Endothelial cell of umbilical vein (primary cell): ENCODE measurements around the gene LRRC8E. TPM values are rescaled to one million over a fixed set of nuclear protein-coding genes. Genes with fewer than 3 reads are reported as not detected.

Experiments used
- BruUV-seq: library from RNA; stranded (reverse); fragments of 400-500 nt; replicated peaks from 2 replicates; lab custom pipeline; 2021; lab: Mats Ljungman, UMichigan
- CTCF ChIA-PET: fragments of 300-600, 350-600 bp; sonication (Branson Sonifier 250); formaldehyde crosslinking; loops from one replicate; lab custom pipeline; 2021; ENCODE audit warnings: antibody characterized with exemption, inconsistent platforms; lab: Charles Lee
- POLR2A ChIA-PET: fragments of 300-600, 350-600 bp; sonication (Branson Sonifier 250); formaldehyde crosslinking; loops from one replicate; lab custom pipeline; 2021; ENCODE audit warnings: antibody characterized with exemption, inconsistent platforms; lab: Charles Lee
- DNase-seq: peaks from one replicate; pipeline ENCODE4 v3.0.0-alpha.2; 2011; ENCODE audit warnings: low read depth, low spot score
- FAIRE-seq: peaks from 2 replicates; lab custom pipeline; 2011; peaks lifted over from hg19 to GRCh38; lab: Jason Lieb, UNC
- H2AFZ ChIP-seq: 2 replicates; pipeline ENCODE4 v1.6.0; 2012; ENCODE audit warnings: low read depth, low read length, control low read depth, inconsistent platforms
- H3K27ac ChIP-seq: 2 replicates; pipeline ENCODE4 v1.5.1; 2011; ENCODE audit warnings: low read depth, mild to moderate bottlenecking, control low read depth, low read length, moderate library complexity; ENCODE audit not compliant: insufficient read depth
- H3K27me3 ChIP-seq, 2 experiments: 2 replicates each; pipeline versions ENCODE4 v1.6.0 to v1.6.1; 2011; ENCODE audit warnings: low read length in 2 of 2, mixed read lengths in 1 of 2; ENCODE audit not compliant: control insufficient read depth in 2 of 2, insufficient read depth in 2 of 2
- H3K36me3 ChIP-seq, 2 experiments: 2 replicates in 1 of 2; 3 replicates in 1 of 2; pipeline ENCODE4 v1.5.1; 2011; ENCODE audit warnings: low read length in 2 of 2, mild to moderate bottlenecking in 1 of 2, moderate library complexity in 1 of 2; ENCODE audit not compliant: control insufficient read depth in 2 of 2, insufficient read depth in 2 of 2; ENCODE audit errors: extremely low read depth in 1 of 2
- H3K4me1 ChIP-seq: 3 replicates; pipeline ENCODE4 v1.5.1; 2011; ENCODE audit warnings: mild to moderate bottlenecking, low read length; ENCODE audit not compliant: control insufficient read depth, insufficient read depth; ENCODE audit errors: extremely low read depth
- H3K4me2 ChIP-seq: 2 replicates; pipeline ENCODE4 v1.6.1; 2011; ENCODE audit warnings: low read length, control low read depth, mixed read lengths; ENCODE audit not compliant: insufficient read depth
- H3K4me3 ChIP-seq, 3 experiments: fragments of 200-600 bp in 1 of 3; sonication (generic), shearing (Covaris generic) in 1 of 3; replicated peaks in 1 of 3; 2 replicates each; pipeline ENCODE4 v1.5.1; 2011 to 2016; ENCODE audit warnings: control low read depth in 3 of 3, low read length in 3 of 3, mild to moderate bottlenecking in 2 of 3, inconsistent platforms in 1 of 3, low read depth in 1 of 3, moderate library complexity in 1 of 3; ENCODE audit not compliant: insufficient read depth in 1 of 3
- H3K79me2 ChIP-seq: 2 replicates; pipeline ENCODE4 v1.6.0; 2012; ENCODE audit warnings: low read length, inconsistent platforms; ENCODE audit not compliant: control insufficient read depth, insufficient read depth
- H3K9ac ChIP-seq: replicated peaks from 2 replicates; pipeline ENCODE3; 2011; ENCODE audit warnings: low read length, control low read depth; ENCODE audit not compliant: insufficient read depth; ENCODE audit errors: extremely low read depth
- H3K9me1 ChIP-seq: replicated peaks from 3 replicates; pipeline ENCODE4 v1.6.0; 2011; ENCODE audit warnings: mild to moderate bottlenecking, low read length; ENCODE audit not compliant: control insufficient read depth, insufficient read depth; ENCODE audit errors: extremely low read depth
- H3K9me3 ChIP-seq: replicated peaks from 2 replicates; pipeline ENCODE4 v1.5.1; 2012; ENCODE audit warnings: low read length, inconsistent platforms; ENCODE audit not compliant: control insufficient read depth, insufficient read depth
- H4K20me1 ChIP-seq: replicated peaks from 2 replicates; pipeline ENCODE3; 2011; ENCODE audit warnings: mild to moderate bottlenecking, low read length; ENCODE audit not compliant: control insufficient read depth, insufficient read depth; ENCODE audit errors: extremely low read depth
- CTCF ChIP-seq, 2 donors: IDR thresholded peaks; 1 replicate in 1 of 2; 2 replicates in 1 of 2; pipeline ENCODE4 v1.5.1; 2011; ENCODE audit warnings: low read length in 2 of 2, mild to moderate bottlenecking in 2 of 2, moderate library complexity in 2 of 2, control low read depth in 1 of 2, inconsistent platforms in 1 of 2, low read depth in 1 of 2; ENCODE audit not compliant: insufficient read depth in 1 of 2; ENCODE audit errors: extremely low read depth in 1 of 2
- EZH2 ChIP-seq: IDR thresholded peaks from 2 replicates; pipeline ENCODE4 v1.6.1; 2012; ENCODE audit warnings: borderline replicate concordance, low read depth, mild to moderate bottlenecking, moderate library complexity, low read length, inconsistent platforms; ENCODE audit not compliant: severe bottlenecking
- FOS ChIP-seq: IDR thresholded peaks from 2 replicates; pipeline ENCODE4 v1.6.1; 2011; ENCODE audit warnings: mild to moderate bottlenecking, low read length, moderate library complexity, borderline replicate concordance; ENCODE audit not compliant: insufficient read depth
- GATA2 ChIP-seq: IDR thresholded peaks from 2 replicates; pipeline ENCODE4 v1.7.0; 2011; ENCODE audit warnings: low read depth, mild to moderate bottlenecking, moderate library complexity, mixed read lengths, low read length; ENCODE audit not compliant: insufficient read length, insufficient read depth
- JUN ChIP-seq: IDR thresholded peaks from 2 replicates; pipeline ENCODE4 v1.6.1; 2011; ENCODE audit warnings: borderline replicate concordance, low read depth; ENCODE audit not compliant: insufficient read length, insufficient read depth
- MAX ChIP-seq: IDR thresholded peaks from 2 replicates; pipeline ENCODE4 v1.6.1; 2011; ENCODE audit not compliant: insufficient read depth, insufficient read length
- MYC ChIP-seq: IDR thresholded peaks from one replicate; pipeline ENCODE4 v1.6.1; 2011; ENCODE audit warnings: mild to moderate bottlenecking, low read depth, low read length
- POLR2A ChIP-seq: IDR thresholded peaks from 2 replicates; pipeline ENCODE4 v1.6.1; 2012; ENCODE audit warnings: low read depth, mild to moderate bottlenecking, control low read depth, low read length
- POLR2AphosphoS5 ChIP-seq: IDR thresholded peaks from 2 replicates; pipeline ENCODE4 v1.6.1; 2012; ENCODE audit warnings: low read depth, mild to moderate bottlenecking, control low read depth, low read length, moderate library complexity; ENCODE audit not compliant: insufficient read depth
- dilution Hi-C: fragments of 300-500 bp; cut with MboI; formaldehyde crosslinking; loops from one replicate; pipeline ENCODE4 v1.15.0; 2019; ENCODE audit warnings: low sequenced_read_pairs; ENCODE audit not compliant: extremely low pct_ligation_motif_present
- intact Hi-C: fragments of 100-400 bp; cut with micrococcal nuclease; formaldehyde crosslinking; loops from one replicate; pipeline ENCODE4 v1.10.0; 2022
- polyA plus RNA-seq, 4 experiments: library from polyadenylated mRNA; depleted of rRNA in 3 of 4; stranded (reverse) in 3 of 4; unstranded in 1 of 4; fragments of >200 nt; gene quantifications; 2 replicates each; pipeline versions ENCODE4 v1.2.1 to v1.2.3, GENCODE V29; 2011 to 2012; ENCODE audit warnings: missing spikeins in 1 of 4
- total RNA-seq: library from RNA; stranded (reverse); gene quantifications from 2 replicates; pipeline ENCODE4 v1.2.3, GENCODE V29; 2021

Gene LRRC8E
- total and polyA plus RNA-seq, 2 donors (not counting 3 experiments of a cell fraction or from before 2014, with no cell fraction given), result 1.1 to 1.6 TPM

GRCh38 chr19:7870571-7871436 lies 17.5 kb upstream of the LRRC8E start:
- Histone ChIP-seq H3K4me2 (no peak overlapping the region), H3K27me3 (peaks cover 14 to 24% of the 10 kb centered on the region in 2 experiments), H3K4me1 (peaks cover 7% of the 10 kb centered on the region), H3K9ac (no peak overlapping the region), H3K27ac (no peak overlapping the region), H4K20me1 (no peaks in the 10 kb centered on the region), H3K4me3 (no peak overlapping the region), H3K79me2 (no peaks in the 10 kb centered on the region), H3K9me3 (no peaks in the 10 kb centered on the region), H3K36me3 (no peaks in the 10 kb centered on the region), H2AFZ (no peak overlapping the region), H3K9me1 (no peaks in the 10 kb centered on the region)
- POLR2A ChIA-PET, result no interaction called here
- no TSS peak for BruUV-seq
- CTCF ChIA-PET, result interaction anchor here (0.9 kb wide), 1 partner anchor 9 kb away, joined by 3 read pairs; no protein-coding TSS in a partner anchor
- intact Hi-C loops (loop anchor here (2.0 to 5.0 kb wide), 2 partner anchors 39 to 50 kb away; partner anchors contain the start of genes EVI5L and SNAPC2), dilution Hi-C loops (no loop called here)
- TF ChIP-seq MYC, result no peak
- DNase-seq, result peak; percentile 33
- FAIRE-seq, result no peak

- H4K20me1 ChIP-seq, result no peaks in the 10 kb centered on the region
- CTCF ChIA-PET, result interaction anchor here (1.0 kb wide), 1 partner anchor 10 kb away, joined by 5 read pairs; no protein-coding TSS in a partner anchor
- DNase-seq, result peak; percentile 71
- H3K36me3 ChIP-seq, result no peaks in the 10 kb centered on the region
- no peaks in the 10 kb centered on the region for H3K9me1 ChIP-seq
- dilution Hi-C loops (no loop called here), intact Hi-C loops (loop anchor here (2.0 to 5.0 kb wide), 2 partner anchors 39 to 49 kb away; partner anchors contain the start of genes EVI5L and SNAPC2)
- no TSS peak for BruUV-seq
- H3K9ac ChIP-seq, result no peak overlapping the region
- no peak overlapping the region for H3K4me3 ChIP-seq
- H2AFZ ChIP-seq, result peak overlapping the region; percentile 41
- H3K27ac ChIP-seq, result no peak overlapping the region
- POLR2A ChIA-PET, result no interaction called here
- TF ChIP-seq CTCF (IDR thresholded peaks at IDR 0.05; ENCODE audit: extremely low read depth in 1 of 2, insufficient read depth in 1 of 2, low read depth in 1 of 2, low read length in 2 of 2), result no peak
- no peak for TF ChIP-seq POLR2A
- TF ChIP-seq MYC, result no peak
- no peak for TF ChIP-seq GATA2
- TF ChIP-seq EZH2, result no peak
- TF ChIP-seq JUN, result no peak
- no peak for TF ChIP-seq MAX
- no peak for TF ChIP-seq FOS
- TF ChIP-seq POLR2AphosphoS5, result no peak
- peak overlapping the region; percentile 6 for H3K4me2 ChIP-seq
- peaks cover 14 to 27% of the 10 kb centered on the region in 2 experiments for H3K27me3 ChIP-seq
- H3K4me1 ChIP-seq, result peaks cover 7% of the 10 kb centered on the region
- peak; percentile 76 for FAIRE-seq
- H3K79me2 ChIP-seq, result no peaks in the 10 kb centered on the region
- no peaks in the 10 kb centered on the region for H3K9me3 ChIP-seq
These were observed 16.6 kb upstream of the LRRC8E start for GRCh38 chr19:7871437-7872305.
